Prostate gland (tissue), 2 donors: ENCODE results near the gene TTC39B. TPM values are rescaled to one million over a fixed set of nuclear protein-coding genes. Genes with fewer than 3 reads are reported as not detected.

Experiments used
- DNase-seq: peaks from one replicate; pipeline ENCODE4 v3.0.0-alpha.2; 2019; ENCODE audit warnings: low spot score
- H3K27ac ChIP-seq, 2 donors: fragments of 200-600 bp; sonication (generic); 2 replicates each; pipeline ENCODE4 v1.5.1; 2017 to 2019
- H3K27me3 ChIP-seq: fragments of 200-600 bp; sonication (generic); replicated peaks from 2 replicates; pipeline ENCODE4 v1.5.1; 2019; ENCODE audit not compliant: insufficient read depth
- H3K36me3 ChIP-seq, 2 donors: fragments of 200-600 bp; sonication (generic); 1 replicate in 1 of 2; 2 replicates in 1 of 2; pipeline versions ENCODE4 v1.5.1 to v1.8.1; 2017 to 2019
- H3K4me1 ChIP-seq: fragments of 200-600 bp; sonication (generic); replicated peaks from 2 replicates; pipeline ENCODE4 v1.5.1; 2019
- H3K4me3 ChIP-seq, 2 donors: fragments of 200-600 bp; sonication (generic); 2 replicates each; pipeline ENCODE4 v1.5.1; 2017 to 2019
- H3K9me3 ChIP-seq: fragments of 200-600 bp; sonication (generic); 2 replicates; pipeline ENCODE4 v1.5.1; 2017
- POLR2A ChIP-seq: fragments of 450-650 bp; IDR thresholded peaks from one replicate; pipeline ENCODE4 v1.6.1; 2016; ENCODE audit warnings: antibody characterized with exemption, mild to moderate bottlenecking
- POLR2AphosphoS5 ChIP-seq: sonication (generic); formaldehyde crosslinking; IDR thresholded peaks from one replicate; pipeline ENCODE4 v1.6.1; 2017; ENCODE audit warnings: antibody characterized with exemption
- WGBS: methylation state at CpG from one replicate; pipeline ENCODE4 v1.1.5; 2018; 5-methylcytosine and 5-hydroxymethylcytosine counted together
- intact Hi-C: fragments of 100-400 bp; cut with DNase I; formaldehyde crosslinking; loops from one replicate; pipeline ENCODE4 v1.14.2; 2022
- total RNA-seq, 2 donors: library from RNA; depleted of rRNA; stranded (reverse); fragments of >200 nt; gene quantifications; one replicate each; pipeline ENCODE4 v1.1.0, GENCODE V29; 2016
- TF ChIP-seq, protein P1 (sequence below), 4 experiments: fragments of 200-600 bp in 2 of 4; fragments of 450-650 bp in 2 of 4; sonication (generic) in 2 of 4; IDR thresholded peaks; 1 replicate in 3 of 4; 2 replicates in 1 of 4; pipeline ENCODE4 v1.5.1; 2016 to 2019; ENCODE audit warnings: antibody characterized with exemption in 4 of 4, mild to moderate bottlenecking in 2 of 4, moderate library complexity in 2 of 4

The TTC39B gene
- total RNA-seq, 2 donors from 2014 or later = 4.2 to 4.3 TPM

DNA sequence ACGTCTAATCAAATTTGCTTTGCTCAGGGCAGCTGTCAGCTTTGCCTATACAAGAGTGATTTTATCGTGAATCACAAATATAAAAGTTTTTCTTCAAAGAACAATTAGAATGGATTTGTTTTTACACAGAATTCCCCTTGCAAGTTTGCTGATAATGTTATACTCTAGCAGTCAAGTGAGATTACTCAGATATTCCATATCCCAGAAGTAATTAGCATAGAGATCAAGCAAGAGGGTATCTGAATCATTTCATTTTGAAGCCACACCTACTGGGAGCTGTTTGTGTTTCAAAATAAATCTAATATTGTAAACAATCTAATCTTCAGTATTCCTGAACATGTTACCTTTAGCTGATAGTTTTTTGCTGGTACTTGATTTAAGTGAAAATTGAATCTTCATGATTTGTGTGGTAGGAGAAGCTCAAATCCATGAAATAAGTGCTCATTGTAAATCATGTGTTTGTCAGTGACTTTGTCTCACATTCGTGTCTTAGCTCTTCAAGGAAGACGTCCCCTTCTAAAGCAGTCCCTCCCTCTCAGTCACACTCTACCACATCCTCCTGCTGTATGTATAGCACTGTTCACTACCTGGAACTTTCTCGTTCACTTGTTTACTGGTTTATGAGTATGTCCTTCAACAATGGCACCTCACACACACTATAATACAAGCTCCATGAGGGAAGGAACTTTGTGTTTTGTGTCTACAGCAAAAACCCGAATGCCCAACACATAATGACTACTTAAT, 3.3 kb upstream of the TTC39B start:
- DNase-seq = no peak
- intact Hi-C loops = no loop called here
- TF ChIP-seq POLR2AphosphoS5 (no peak), POLR2A (no peak)
- TF ChIP-seq, protein P1, sequence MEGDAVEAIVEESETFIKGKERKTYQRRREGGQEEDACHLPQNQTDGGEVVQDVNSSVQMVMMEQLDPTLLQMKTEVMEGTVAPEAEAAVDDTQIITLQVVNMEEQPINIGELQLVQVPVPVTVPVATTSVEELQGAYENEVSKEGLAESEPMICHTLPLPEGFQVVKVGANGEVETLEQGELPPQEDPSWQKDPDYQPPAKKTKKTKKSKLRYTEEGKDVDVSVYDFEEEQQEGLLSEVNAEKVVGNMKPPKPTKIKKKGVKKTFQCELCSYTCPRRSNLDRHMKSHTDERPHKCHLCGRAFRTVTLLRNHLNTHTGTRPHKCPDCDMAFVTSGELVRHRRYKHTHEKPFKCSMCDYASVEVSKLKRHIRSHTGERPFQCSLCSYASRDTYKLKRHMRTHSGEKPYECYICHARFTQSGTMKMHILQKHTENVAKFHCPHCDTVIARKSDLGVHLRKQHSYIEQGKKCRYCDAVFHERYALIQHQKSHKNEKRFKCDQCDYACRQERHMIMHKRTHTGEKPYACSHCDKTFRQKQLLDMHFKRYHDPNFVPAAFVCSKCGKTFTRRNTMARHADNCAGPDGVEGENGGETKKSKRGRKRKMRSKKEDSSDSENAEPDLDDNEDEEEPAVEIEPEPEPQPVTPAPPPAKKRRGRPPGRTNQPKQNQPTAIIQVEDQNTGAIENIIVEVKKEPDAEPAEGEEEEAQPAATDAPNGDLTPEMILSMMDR (IDR thresholded peaks at IDR 0.05) = no peak
- Histone ChIP-seq H3K4me3 (no peak overlapping the region), H3K36me3 (no peaks in the 10 kb centered on the region), H3K27ac (no peak overlapping the region), H3K4me1 (no peaks in the 10 kb centered on the region), H3K9me3 (no peaks in the 10 kb centered on the region), H3K27me3 (no peaks in the 10 kb centered on the region)
- 49% methylated on average over 6 of the region's 6 CpGs for WGBS

- intact Hi-C loops = loop anchor here (5.0 kb wide), 1 partner anchor 96 kb away; no protein-coding TSS in a partner anchor
- Histone ChIP-seq H3K36me3 (no peaks in the 10 kb centered on the region), H3K4me3 (no peak overlapping the region), H3K27me3 (no peaks in the 10 kb centered on the region), H3K27ac (no peak overlapping the region), H3K4me1 (no peaks in the 10 kb centered on the region), H3K9me3 (no peaks in the 10 kb centered on the region)
- no peak for DNase-seq
- TF ChIP-seq POLR2AphosphoS5 = no peak
- no peak for TF ChIP-seq POLR2A
- TF ChIP-seq, protein P1 (IDR thresholded peaks at IDR 0.05) = no peak
- 41% methylated on average over 1 of the region's 1 CpG for WGBS
Observed at GRCh38 chr9:15308511-15308910, 1.5 kb upstream of the TTC39B start.

DNA sequence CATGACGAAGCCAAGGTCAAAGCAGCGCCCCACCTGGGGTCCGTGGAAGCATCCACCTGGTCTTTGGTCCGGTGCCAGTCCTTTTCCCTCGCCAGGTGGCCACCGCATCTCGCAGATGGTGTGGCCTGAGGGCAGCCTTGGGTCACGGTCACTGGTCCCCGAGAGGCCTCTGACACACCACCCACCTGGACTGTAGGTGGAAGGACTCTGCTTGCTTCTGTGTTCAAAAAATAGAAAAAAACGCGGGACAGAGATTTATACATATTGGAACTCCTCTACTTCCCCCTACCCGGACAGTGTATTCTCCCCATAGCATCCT, 466 bp upstream of the TTC39B start:
- H3K36me3 ChIP-seq = no peaks in the 10 kb centered on the region
- intact Hi-C loops = loop anchor here (2.0 to 5.0 kb wide), 2 partner anchors 95 to 115 kb away; partner anchors contain the start of gene SNAPC3
- H3K9me3 ChIP-seq = no peaks in the 10 kb centered on the region
- H3K4me1 ChIP-seq = no peaks in the 10 kb centered on the region
- H3K27ac ChIP-seq = peak overlapping the region; percentile 79 to 91
- H3K4me3 ChIP-seq = peak overlapping the region; percentile 79 to 83
- H3K27me3 ChIP-seq = no peaks in the 10 kb centered on the region
- WGBS = 9% methylated on average over 12 of the region's 12 CpGs
- TF ChIP-seq, protein P1 (IDR thresholded peaks at IDR 0.05) = peak in 1 of 4 experiments; percentile 2
- TF ChIP-seq POLR2AphosphoS5 = no peak
- DNase-seq = no peak

DNA sequence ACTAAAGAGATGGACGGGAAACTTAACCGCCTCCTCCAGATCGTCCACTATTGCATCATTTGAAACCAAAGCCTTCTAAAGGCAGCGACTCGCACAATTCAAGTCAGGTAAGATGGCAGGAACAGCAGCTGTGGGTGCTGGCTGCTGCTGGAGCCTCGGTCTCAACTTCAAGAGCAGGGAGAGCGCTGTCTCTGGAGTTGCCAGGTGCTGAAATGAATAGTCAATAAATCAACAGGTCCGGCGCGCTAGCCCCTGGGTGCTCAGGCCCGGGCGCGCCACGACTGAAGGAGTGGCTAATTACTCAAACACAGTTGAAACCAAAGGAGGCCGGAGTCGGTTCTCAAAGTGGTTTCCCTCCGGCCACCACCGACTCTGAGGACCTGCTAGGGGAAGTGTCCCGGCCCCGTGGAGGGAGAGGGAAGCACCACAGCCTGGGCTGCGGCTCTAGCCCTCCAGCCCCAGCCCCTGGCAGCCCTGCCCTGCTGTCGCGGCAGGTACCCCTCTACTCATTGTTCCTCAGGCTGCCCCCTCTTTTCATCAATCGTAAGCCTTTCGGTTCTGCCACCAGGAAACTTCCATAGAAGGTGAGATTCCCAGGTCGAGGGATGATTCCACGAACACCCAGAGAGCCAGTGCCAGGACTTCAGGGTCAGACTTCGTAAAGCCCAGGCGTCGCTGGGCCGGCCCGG, 804 bp downstream of the TTC39B start:
- DNase-seq = peak; percentile 78
- TF ChIP-seq POLR2AphosphoS5 = peak; percentile 73
- TF ChIP-seq, protein P1 (IDR thresholded peaks at IDR 0.05) = no peak
- peak; percentile 39 for TF ChIP-seq POLR2A
- no peaks in the 10 kb centered on the region for H3K9me3 ChIP-seq
- peak overlapping the region; percentile 79 to 91 for H3K27ac ChIP-seq
- intact Hi-C loops = loop anchor here (2.0 to 5.0 kb wide), 2 partner anchors 94 to 117 kb away; partner anchors contain the start of gene SNAPC3
- WGBS = under 1% methylated on average over 32 of the region's 32 CpGs
- H3K4me1 ChIP-seq = no peaks in the 10 kb centered on the region
- H3K4me3 ChIP-seq = peak overlapping the region; percentile 79 to 83
- no peaks in the 10 kb centered on the region for H3K27me3 ChIP-seq
- H3K36me3 ChIP-seq = no peaks in the 10 kb centered on the region
